Measurements from ENCODE around the gene NEDD9. TPM values are rescaled to one million over a fixed set of nuclear protein-coding genes. Genes with fewer than 3 reads are reported as not detected.

Gene NEDD9
- total and polyA plus RNA-seq, 10 of the 15 experiments (the other 5 are each of a cell fraction or from before 2014, with no cell fraction given), result 4.9 to 92.6 (median 14.6) TPM

- TF ChIP-seq CEBPB (IDR thresholded peaks at IDR 0.05; ENCODE audit: borderline replicate concordance in 1 of 2, low read depth in 2 of 2, low read length in 2 of 2) (no peak), SIX5 (IDR thresholded peaks at IDR 0.05; ENCODE audit: low read depth, low read length, severe bottlenecking) (no peak), ATF3 (IDR thresholded peaks at IDR 0.05; ENCODE audit: borderline replicate concordance, extremely low read depth, low read depth, low read length) (no peak), REST (IDR thresholded peaks at IDR 0.05; ENCODE audit: low read depth, low read length) (no peak), RFX5 (IDR thresholded peaks at IDR 0.05; ENCODE audit: low read depth, low read length) (no peak), ASH2L (IDR thresholded peaks at IDR 0.05; ENCODE audit: borderline replicate concordance, low read depth) (no peak), SREBF2 (IDR thresholded peaks at IDR 0.05; ENCODE audit: low read length) (no peak), NFYB (IDR thresholded peaks at IDR 0.05; ENCODE audit: insufficient read depth, low read depth, low read length) (no peak), ZNF592 (IDR thresholded peaks at IDR 0.05) (no peak), ZBTB40 (IDR thresholded peaks at IDR 0.05; ENCODE audit: borderline replicate concordance) (no peak), SMC3 (IDR thresholded peaks at IDR 0.05; ENCODE audit: borderline replicate concordance, low read length) (no peak), TAF1 (IDR thresholded peaks at IDR 0.05; ENCODE audit: borderline replicate concordance, low read depth, low read length) (no peak), PBX3 (IDR thresholded peaks at IDR 0.05; ENCODE audit: insufficient replicate concordance, low read depth, low read length) (no peak), RBBP5 (conservative IDR thresholded peaks at IDR 0.05) (no peak)
Observed at GRCh38 chr6:11279284-11279689, 46.8 kb upstream of the NEDD9 start (continued).

All from GM12878 (cell line).